WTC11 (cell line): ENCODE data around the gene DGKQ. TPM values are rescaled to one million over a fixed set of nuclear protein-coding genes. Genes with fewer than 3 reads are reported as not detected.

Source experiments
- ATAC-seq: fragments of 200-7000 bp; cut with Tn5 transposase; 2 replicates; pipeline ENCODE4 v1.10.0; 2021; ENCODE audit warnings: mild to moderate bottlenecking, moderate library complexity
- CTCF ChIA-PET: fragments of 300-600 bp; sonication (Branson Sonifier 250); formaldehyde crosslinking; loops from one replicate; lab custom pipeline; 2021; ENCODE audit warnings: antibody characterized with exemption; lab: Charles Lee
- POLR2A ChIA-PET: fragments of 350-600 bp; sonication (Branson Sonifier 250); formaldehyde crosslinking; loops from one replicate; lab custom pipeline; 2021; ENCODE audit warnings: antibody characterized with exemption; lab: Charles Lee
- DNase-seq: peaks from one replicate; pipeline ENCODE4 v3.0.0; 2021; ENCODE audit warnings: low spot score
- H3K27ac Mint-ChIP-seq: 2 replicates; pipeline ENCODE4 v1.8.0; 2021; ENCODE audit warnings: mixed read lengths
- H3K27me3 Mint-ChIP-seq: 2 replicates; pipeline ENCODE4 v1.8.0; 2021; ENCODE audit warnings: low read depth, mild to moderate bottlenecking, moderate library complexity, mixed read lengths
- H3K36me3 Mint-ChIP-seq: 2 replicates; pipeline ENCODE4 v1.8.0; 2021; ENCODE audit warnings: mixed read lengths
- H3K4me1 Mint-ChIP-seq: 2 replicates; pipeline ENCODE4 v1.8.0; 2022; ENCODE audit warnings: mixed read lengths
- H3K4me3 Mint-ChIP-seq: 2 replicates; pipeline ENCODE4 v1.8.0; 2021; ENCODE audit warnings: mild to moderate bottlenecking, moderate library complexity, mixed read lengths
- H3K9me3 Mint-ChIP-seq: 2 replicates; pipeline ENCODE4 v1.8.0; 2021; ENCODE audit warnings: mixed read lengths
- ATF3 ChIP-seq: sonication (generic); formaldehyde crosslinking; conservative IDR thresholded peaks from 2 replicates; pipeline ENCODE4 v1.8.1; 2022; ENCODE audit warnings: mild to moderate bottlenecking, missing genetic modification reagents
- CREB1 ChIP-seq: sonication (generic); formaldehyde crosslinking; IDR thresholded peaks from 2 replicates; pipeline ENCODE4 v1.8.0; 2023; ENCODE audit warnings: mild to moderate bottlenecking, missing genetic modification reagents
- CREM ChIP-seq: sonication (generic); formaldehyde crosslinking; IDR thresholded peaks from 2 replicates; pipeline ENCODE4 v1.8.1; 2022; ENCODE audit warnings: mild to moderate bottlenecking, missing genetic modification reagents, moderate library complexity
- FOXJ3 ChIP-seq: sonication (generic); formaldehyde crosslinking; IDR thresholded peaks from 2 replicates; pipeline ENCODE4 v1.9.0; 2021; ENCODE audit warnings: missing genetic modification reagents, mild to moderate bottlenecking, borderline replicate concordance
- FOXP1 ChIP-seq: sonication (generic); formaldehyde crosslinking; IDR thresholded peaks from 2 replicates; pipeline ENCODE4 v1.8.0; 2022; ENCODE audit warnings: missing genetic modification reagents, mild to moderate bottlenecking, moderate library complexity, borderline replicate concordance
- GABPB1 ChIP-seq: sonication (generic); formaldehyde crosslinking; IDR thresholded peaks from 2 replicates; pipeline ENCODE4 v1.8.1; 2023; ENCODE audit warnings: mild to moderate bottlenecking, missing genetic modification reagents
- GRHL2 ChIP-seq: fragments of 250-450 bp; sonication (Bioruptor Pico); IDR thresholded peaks from 2 replicates; pipeline ENCODE4 v1.8.0; 2022; ENCODE audit warnings: mild to moderate bottlenecking, moderate library complexity; ENCODE audit not compliant: insufficient replicate concordance, severe bottlenecking
- IRF1 ChIP-seq: sonication (generic); formaldehyde crosslinking; IDR thresholded peaks from 2 replicates; pipeline ENCODE4 v1.8.0; 2023; ENCODE audit warnings: missing genetic modification reagents
- MYBL2 ChIP-seq: sonication (generic); formaldehyde crosslinking; IDR thresholded peaks from 2 replicates; pipeline ENCODE4 v1.8.1; 2023; ENCODE audit warnings: mild to moderate bottlenecking, moderate library complexity, missing genetic modification reagents
- NFE2L1 ChIP-seq: sonication (generic); formaldehyde crosslinking; IDR thresholded peaks from 2 replicates; pipeline ENCODE4 v1.8.1; 2023; ENCODE audit warnings: missing genetic modification reagents
- RORB ChIP-seq: fragments of 250-450 bp; sonication (Bioruptor Pico); IDR thresholded peaks from 2 replicates; pipeline ENCODE4 v1.9.0; 2021; ENCODE audit warnings: mild to moderate bottlenecking
- SMAD3 ChIP-seq: sonication (generic); formaldehyde crosslinking; IDR thresholded peaks from 2 replicates; pipeline ENCODE4 v1.8.0; 2022; ENCODE audit warnings: missing genetic modification reagents, mild to moderate bottlenecking, borderline replicate concordance
- STAT6 ChIP-seq: sonication (generic); formaldehyde crosslinking; conservative IDR thresholded peaks from 2 replicates; pipeline ENCODE4 v1.8.1; 2023; ENCODE audit warnings: mild to moderate bottlenecking, low read depth, missing genetic modification reagents, moderate library complexity
- ZMAT4 ChIP-seq: fragments of 250-450 bp; sonication (Bioruptor Pico); IDR thresholded peaks from 2 replicates; pipeline ENCODE4 v1.9.0; 2021; ENCODE audit warnings: mild to moderate bottlenecking
- ZNF121 ChIP-seq: sonication (generic); formaldehyde crosslinking; IDR thresholded peaks from 2 replicates; pipeline ENCODE4 v1.8.0; 2023; ENCODE audit warnings: missing genetic modification reagents
- ZNF138 ChIP-seq: sonication (generic); formaldehyde crosslinking; conservative IDR thresholded peaks from 2 replicates; pipeline ENCODE4 v1.8.1; 2022; ENCODE audit warnings: mild to moderate bottlenecking, moderate library complexity, missing genetic modification reagents
- ZNF219 ChIP-seq: sonication (generic); formaldehyde crosslinking; IDR thresholded peaks from 2 replicates; pipeline ENCODE4 v1.8.0; 2023; ENCODE audit warnings: missing genetic modification reagents, mild to moderate bottlenecking, borderline replicate concordance
- ZNF416 ChIP-seq: fragments of 250-450 bp; sonication (Bioruptor Pico); IDR thresholded peaks from 2 replicates; pipeline ENCODE4 v1.9.0; 2021; ENCODE audit warnings: mild to moderate bottlenecking, inconsistent platforms
- total RNA-seq: library from RNA; stranded (reverse); gene quantifications from 3 replicates; pipeline ENCODE4 v1.2.3, GENCODE V29; 2021
- TF ChIP-seq, protein P1 (sequence below): sonication (generic); formaldehyde crosslinking; IDR thresholded peaks from 2 replicates; pipeline ENCODE4 v1.8.0; 2023; ENCODE audit warnings: missing genetic modification reagents, mild to moderate bottlenecking, borderline replicate concordance
- TF ChIP-seq, protein P2 (sequence below): sonication (generic); formaldehyde crosslinking; IDR thresholded peaks from 2 replicates; pipeline ENCODE4 v1.8.1; 2023; ENCODE audit warnings: mild to moderate bottlenecking, missing genetic modification reagents, moderate library complexity

DGKQ gene
- total RNA-seq, 1 experiment from 2014 or later: 19.3 TPM

- Mint-ChIP-seq H3K9me3 (no peaks in the 10 kb centered on the region), H3K4me1 (peaks cover 12% of the 10 kb centered on the region), H3K27ac (no peak overlapping the region), H3K4me3 (peak overlapping the region; percentile 80), H3K36me3 (no peaks in the 10 kb centered on the region), H3K27me3 (peaks cover 18% of the 10 kb centered on the region)
- DNase-seq (no peak), ATAC-seq (no peak)
- CTCF ChIA-PET: interaction anchor here (0.6 to 1.6 kb wide), 4 partner anchors 10 to 58 kb away, joined by 3 to 5 read pairs (median 4); partner anchors contain the start of genes GAK and TMEM175
- TF ChIP-seq GABPB1 (CRISPR knock-in tag) (no peak), STAT6 (no peak), ZNF121 (CRISPR knock-in tag) (no peak), NFE2L1 (CRISPR knock-in tag) (no peak), ATF3 (CRISPR knock-in tag) (no peak), MYBL2 (CRISPR knock-in tag) (no peak), RORB (CRISPR knock-in tag) (no peak), GRHL2 (CRISPR knock-in tag) (no peak), SMAD3 (CRISPR knock-in tag) (no peak)
- TF ChIP-seq, protein P1, sequence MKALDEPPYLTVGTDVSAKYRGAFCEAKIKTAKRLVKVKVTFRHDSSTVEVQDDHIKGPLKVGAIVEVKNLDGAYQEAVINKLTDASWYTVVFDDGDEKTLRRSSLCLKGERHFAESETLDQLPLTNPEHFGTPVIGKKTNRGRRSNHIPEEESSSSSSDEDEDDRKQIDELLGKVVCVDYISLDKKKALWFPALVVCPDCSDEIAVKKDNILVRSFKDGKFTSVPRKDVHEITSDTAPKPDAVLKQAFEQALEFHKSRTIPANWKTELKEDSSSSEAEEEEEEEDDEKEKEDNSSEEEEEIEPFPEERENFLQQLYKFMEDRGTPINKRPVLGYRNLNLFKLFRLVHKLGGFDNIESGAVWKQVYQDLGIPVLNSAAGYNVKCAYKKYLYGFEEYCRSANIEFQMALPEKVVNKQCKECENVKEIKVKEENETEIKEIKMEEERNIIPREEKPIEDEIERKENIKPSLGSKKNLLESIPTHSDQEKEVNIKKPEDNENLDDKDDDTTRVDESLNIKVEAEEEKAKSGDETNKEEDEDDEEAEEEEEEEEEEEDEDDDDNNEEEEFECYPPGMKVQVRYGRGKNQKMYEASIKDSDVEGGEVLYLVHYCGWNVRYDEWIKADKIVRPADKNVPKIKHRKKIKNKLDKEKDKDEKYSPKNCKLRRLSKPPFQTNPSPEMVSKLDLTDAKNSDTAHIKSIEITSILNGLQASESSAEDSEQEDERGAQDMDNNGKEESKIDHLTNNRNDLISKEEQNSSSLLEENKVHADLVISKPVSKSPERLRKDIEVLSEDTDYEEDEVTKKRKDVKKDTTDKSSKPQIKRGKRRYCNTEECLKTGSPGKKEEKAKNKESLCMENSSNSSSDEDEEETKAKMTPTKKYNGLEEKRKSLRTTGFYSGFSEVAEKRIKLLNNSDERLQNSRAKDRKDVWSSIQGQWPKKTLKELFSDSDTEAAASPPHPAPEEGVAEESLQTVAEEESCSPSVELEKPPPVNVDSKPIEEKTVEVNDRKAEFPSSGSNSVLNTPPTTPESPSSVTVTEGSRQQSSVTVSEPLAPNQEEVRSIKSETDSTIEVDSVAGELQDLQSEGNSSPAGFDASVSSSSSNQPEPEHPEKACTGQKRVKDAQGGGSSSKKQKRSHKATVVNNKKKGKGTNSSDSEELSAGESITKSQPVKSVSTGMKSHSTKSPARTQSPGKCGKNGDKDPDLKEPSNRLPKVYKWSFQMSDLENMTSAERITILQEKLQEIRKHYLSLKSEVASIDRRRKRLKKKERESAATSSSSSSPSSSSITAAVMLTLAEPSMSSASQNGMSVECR: no peak
- POLR2A ChIA-PET: interaction anchor here (1.0 kb wide), 1 partner anchor 10 kb away, joined by 5 read pairs; no protein-coding TSS in a partner anchor
These were observed 11.1 kb upstream of the DGKQ start for GRCh38 chr4:984336-985054.

DNA sequence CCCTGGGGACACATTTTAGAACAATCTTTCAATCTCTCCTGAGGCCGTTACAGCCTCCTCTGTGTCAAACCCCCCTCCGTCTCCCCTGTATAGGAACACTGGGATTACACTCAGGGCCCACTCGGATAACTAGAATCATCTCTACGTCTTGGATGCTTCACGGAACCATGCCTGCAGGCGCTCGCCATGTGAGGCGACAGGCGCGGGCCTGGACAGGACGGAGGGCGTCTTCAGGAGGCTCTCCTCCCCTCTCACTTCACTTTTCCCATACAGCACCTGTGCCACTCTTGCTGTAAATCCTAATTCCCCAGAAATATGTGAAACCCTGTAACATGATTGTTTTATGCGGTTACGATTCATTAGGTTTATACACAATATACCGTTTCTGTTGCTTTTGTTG, 9.4 kb upstream of the DGKQ start:
- CTCF ChIA-PET: no interaction called here
- DNase-seq (no peak), ATAC-seq (no peak)
- peaks cover 16% of the 10 kb centered on the region for H3K4me1 Mint-ChIP-seq
- H3K9me3 Mint-ChIP-seq: no peaks in the 10 kb centered on the region
- no peaks in the 10 kb centered on the region for H3K36me3 Mint-ChIP-seq
- no peak overlapping the region for H3K27ac Mint-ChIP-seq
- H3K4me3 Mint-ChIP-seq: no peak overlapping the region
- POLR2A ChIA-PET: no interaction called here
- no peak for TF ChIP-seq ZNF219 (CRISPR knock-in tag)
- peaks cover 18% of the 10 kb centered on the region for H3K27me3 Mint-ChIP-seq

- H3K27ac Mint-ChIP-seq: no peak overlapping the region
- ATAC-seq (no peak), DNase-seq (no peak)
- H3K27me3 Mint-ChIP-seq: peaks cover 18% of the 10 kb centered on the region
- H3K36me3 Mint-ChIP-seq: no peaks in the 10 kb centered on the region
- ChIA-PET POLR2A (no interaction called here), CTCF (no interaction called here)
- peaks cover 16% of the 10 kb centered on the region for H3K4me1 Mint-ChIP-seq
- no peak overlapping the region for H3K4me3 Mint-ChIP-seq
- no peaks in the 10 kb centered on the region for H3K9me3 Mint-ChIP-seq
- TF ChIP-seq CREM (CRISPR knock-in tag) (no peak), IRF1 (CRISPR knock-in tag) (no peak), FOXP1 (no peak), ZNF138 (CRISPR knock-in tag) (no peak), FOXJ3 (CRISPR knock-in tag) (no peak), ZNF416 (CRISPR knock-in tag) (no peak), ZMAT4 (CRISPR knock-in tag) (no peak), CREB1 (CRISPR knock-in tag) (no peak), STAT6 (no peak)
- TF ChIP-seq, protein P2, sequence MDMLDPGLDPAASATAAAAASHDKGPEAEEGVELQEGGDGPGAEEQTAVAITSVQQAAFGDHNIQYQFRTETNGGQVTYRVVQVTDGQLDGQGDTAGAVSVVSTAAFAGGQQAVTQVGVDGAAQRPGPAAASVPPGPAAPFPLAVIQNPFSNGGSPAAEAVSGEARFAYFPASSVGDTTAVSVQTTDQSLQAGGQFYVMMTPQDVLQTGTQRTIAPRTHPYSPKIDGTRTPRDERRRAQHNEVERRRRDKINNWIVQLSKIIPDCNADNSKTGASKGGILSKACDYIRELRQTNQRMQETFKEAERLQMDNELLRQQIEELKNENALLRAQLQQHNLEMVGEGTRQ (CRISPR knock-in tag): no peak
These were observed 8.9 kb upstream of the DGKQ start for GRCh38 chr4:982291-982690.
